ENCODE data around the gene REL. TPM values are rescaled to one million over a fixed set of nuclear protein-coding genes. Genes with fewer than 3 reads are reported as not detected.
A peak's percentile ranks its signal among the peaks of the same experiment; 100 is the strongest.
"Not testable (repeated sequence)": the region's sequence is repeated elsewhere in the genome, so short reads cannot be mapped to it uniquely, and the experiment has no call there.

Gene REL
- total RNA-seq, 1 donor from 2014 or later = 4.4 TPM

GRCh38 chr2:60867007-60867406, 14.4 kb upstream of the REL start:
- DNase-seq (ENCODE audit: low spot score) (no peak), ATAC-seq (no peak)

GRCh38 chr2:60867848-60868247, 13.5 kb upstream of the REL start:
- DNase-seq (ENCODE audit: low spot score) (no peak), ATAC-seq (peak; percentile 38)

GRCh38 chr2:60868589-60869273, 12.6 kb upstream of the REL start:
- no peak for ATAC-seq
- DNase-seq (ENCODE audit: low spot score) = no peak

DNA sequence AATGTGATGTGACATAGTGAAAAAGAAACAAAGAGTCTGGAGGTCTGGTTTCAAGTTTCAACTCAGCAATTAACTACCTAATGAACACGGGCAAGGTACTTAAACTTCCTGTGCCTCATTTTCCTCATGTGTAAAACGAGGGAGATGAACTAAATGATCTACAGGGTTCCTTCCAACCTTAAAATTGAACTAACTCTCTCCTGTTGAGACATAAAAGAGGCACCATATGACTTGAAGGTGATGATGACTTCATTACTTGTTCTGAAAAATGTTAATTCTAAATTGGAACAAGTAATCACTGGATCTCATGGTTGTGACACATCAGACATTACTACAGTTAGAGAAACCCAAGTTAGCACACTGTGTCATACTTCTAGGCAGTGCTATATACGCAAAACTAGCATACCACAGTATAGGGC, 8.9 kb upstream of the REL start:
- ATAC-seq = no peak
- DNase-seq (ENCODE audit: low spot score) = no peak

DNA sequence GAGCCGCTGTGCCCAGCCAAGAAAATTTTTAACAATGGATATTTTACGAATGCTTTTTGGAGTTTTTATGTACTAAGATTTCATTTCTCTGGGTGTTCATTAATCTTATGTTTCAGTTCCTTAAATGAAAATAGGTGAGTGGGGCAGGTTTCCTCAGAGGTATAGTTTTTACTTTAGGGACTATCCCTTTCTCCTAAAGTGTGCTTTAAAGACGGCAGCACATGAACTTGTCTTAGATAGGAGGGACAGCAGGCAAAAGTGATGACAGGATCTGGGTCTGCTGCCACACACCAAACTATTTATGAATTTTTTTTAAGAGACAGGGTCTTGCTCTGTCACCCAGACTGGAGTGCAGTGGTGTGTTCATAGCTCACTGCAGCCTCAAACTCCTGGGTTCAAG, 8.0 kb upstream of the REL start:
- no peak for DNase-seq (ENCODE audit: low spot score)
- ATAC-seq = no peak

DNA sequence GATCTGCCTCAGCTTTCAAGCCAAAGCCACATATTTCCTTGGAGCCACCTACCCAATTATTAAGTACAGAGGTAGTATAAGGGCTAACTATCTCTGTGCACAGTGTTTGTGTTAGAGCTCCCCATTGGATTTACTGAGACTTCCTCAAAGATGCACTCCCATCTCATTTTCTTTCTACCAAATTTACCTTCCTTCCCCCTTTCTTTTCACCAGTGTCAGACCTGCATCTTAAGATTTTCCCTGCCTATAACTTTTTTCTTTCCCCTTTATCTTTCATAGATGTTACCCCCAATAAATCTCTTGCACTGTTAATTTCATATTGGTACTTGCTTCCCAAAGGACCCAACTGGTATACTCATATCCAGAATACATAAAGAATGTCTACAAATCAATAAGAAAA, 5.9 kb upstream of the REL start:
- ATAC-seq (no peak), DNase-seq (ENCODE audit: low spot score) (no peak)

DNA sequence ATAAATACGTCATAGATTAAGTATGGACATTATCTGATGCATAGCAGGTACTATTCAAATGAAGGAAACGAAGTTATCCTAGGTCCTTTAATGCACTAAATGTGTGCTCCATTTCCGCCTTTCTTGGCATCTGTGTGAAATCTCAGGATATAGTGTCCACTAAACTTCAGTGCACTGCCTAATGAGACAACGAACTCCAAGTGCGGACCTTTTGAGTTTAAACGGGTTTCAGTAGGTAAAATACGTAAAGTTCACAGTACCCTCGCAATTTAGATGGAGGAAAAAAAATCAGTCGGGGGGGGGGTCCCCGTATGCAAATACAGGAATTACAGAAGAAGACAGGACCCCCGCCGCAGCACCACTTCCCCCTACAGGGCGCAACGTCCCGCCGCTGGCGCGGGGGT, 729 bp upstream of the REL start:
- ATAC-seq (peak; percentile 1), DNase-seq (ENCODE audit: low spot score) (no peak)

- ATAC-seq (no peak), DNase-seq (ENCODE audit: low spot score) (peak; percentile 48)
Measured at GRCh38 chr2:60882971-60883753, 1.8 kb downstream of the REL start.

DNA sequence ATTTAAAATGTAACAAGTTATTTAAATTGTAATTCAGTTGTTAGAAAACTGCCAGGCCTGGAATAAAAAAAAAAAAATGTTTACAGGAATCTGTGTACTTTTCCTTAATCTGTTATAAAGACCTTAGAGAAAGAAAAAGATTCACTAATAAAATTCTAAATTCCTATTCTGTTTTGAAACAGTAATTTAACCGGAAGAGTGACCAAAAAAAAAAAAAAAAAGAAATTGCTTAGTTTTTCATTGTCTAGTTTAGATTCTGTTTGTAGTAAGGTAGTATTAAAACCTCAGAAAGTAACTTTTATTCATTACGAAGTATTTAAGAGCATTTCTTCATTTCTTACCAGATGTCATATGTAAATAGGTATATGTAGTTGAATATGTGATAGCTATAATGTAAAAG, 2.5 kb downstream of the REL start:
- DNase-seq (ENCODE audit: low spot score) = no peak
- ATAC-seq = no peak

DNA sequence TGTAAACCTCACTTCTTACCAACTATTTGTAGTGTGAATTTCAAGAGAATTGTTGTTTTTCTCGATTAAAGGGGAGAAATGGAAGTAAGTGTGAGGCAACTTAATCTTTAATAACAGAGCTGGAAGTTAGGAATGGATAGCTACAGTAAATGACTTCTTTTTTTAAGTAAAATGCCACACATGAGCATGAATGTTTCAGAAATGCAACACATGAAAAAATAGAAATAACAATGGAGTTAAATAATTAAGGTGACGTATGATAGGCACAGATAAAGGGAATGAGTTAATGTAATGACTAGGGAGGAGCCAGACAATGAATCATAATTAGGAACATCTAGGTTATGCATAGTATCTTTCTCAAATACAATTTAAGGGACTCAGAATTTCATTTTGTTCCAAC, 3.4 kb downstream of the REL start:
- DNase-seq (ENCODE audit: low spot score) (no peak), ATAC-seq (no peak)

DNA sequence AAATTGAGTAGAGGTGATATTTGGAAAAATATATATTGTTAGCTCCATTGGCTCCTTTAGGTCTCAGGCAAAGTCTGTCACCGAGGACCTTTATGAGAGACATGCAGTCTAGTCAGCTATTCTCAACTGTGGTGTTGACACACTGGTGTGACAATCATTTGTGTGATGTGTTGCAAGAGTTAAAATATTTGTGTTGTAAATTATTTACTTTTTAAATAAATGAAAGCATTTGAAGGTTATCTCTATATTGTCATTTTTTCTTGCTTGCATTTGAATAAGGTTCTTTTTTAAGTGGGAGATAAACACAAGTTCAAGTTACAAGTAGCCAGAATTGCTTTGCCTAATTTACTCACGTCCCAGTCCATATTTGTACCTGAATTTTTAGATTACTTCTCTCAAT, 4.3 kb downstream of the REL start:
- ATAC-seq (no peak), DNase-seq (ENCODE audit: low spot score) (no peak)

- no peak for ATAC-seq
Measured at GRCh38 chr2:60886991-60887390, 5.6 kb downstream of the REL start.

GRCh38 chr2:60888853-60889252, 7.5 kb downstream of the REL start:
- ATAC-seq (no peak), DNase-seq (ENCODE audit: low spot score) (no peak)

More at GRCh38 chr2:60886991-60887390, 5.6 kb downstream of the REL start:
- DNase-seq (ENCODE audit: low spot score) = no peak

- not testable (repeated sequence) for DNase-seq (ENCODE audit: low spot score); ATAC-seq
Measured at GRCh38 chr2:60889581-60890392, 8.4 kb downstream of the REL start.

GRCh38 chr2:60890393-60890707, 9.0 kb downstream of the REL start:
- ATAC-seq = no peak
- DNase-seq (ENCODE audit: low spot score) = no peak

DNA sequence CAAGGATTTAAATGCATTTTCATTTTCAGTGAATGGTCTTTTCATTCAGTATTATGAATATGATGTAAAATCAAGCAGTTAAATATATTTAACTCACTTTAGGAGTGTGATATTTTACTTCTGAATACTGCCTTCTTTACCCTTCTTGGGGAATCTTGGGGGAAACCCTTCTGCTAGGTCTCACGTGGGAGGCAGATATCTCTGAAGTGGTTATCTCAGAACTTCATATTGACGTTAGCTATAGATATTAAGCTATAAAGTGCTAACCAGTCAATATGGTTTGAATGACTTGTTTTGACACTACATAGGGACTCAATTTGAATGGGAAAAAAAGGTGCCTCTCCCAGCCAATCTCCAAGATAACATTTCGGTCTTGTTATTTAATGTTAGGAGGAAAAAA, 9.8 kb downstream of the REL start:
- no peak for DNase-seq (ENCODE audit: low spot score)

DNA sequence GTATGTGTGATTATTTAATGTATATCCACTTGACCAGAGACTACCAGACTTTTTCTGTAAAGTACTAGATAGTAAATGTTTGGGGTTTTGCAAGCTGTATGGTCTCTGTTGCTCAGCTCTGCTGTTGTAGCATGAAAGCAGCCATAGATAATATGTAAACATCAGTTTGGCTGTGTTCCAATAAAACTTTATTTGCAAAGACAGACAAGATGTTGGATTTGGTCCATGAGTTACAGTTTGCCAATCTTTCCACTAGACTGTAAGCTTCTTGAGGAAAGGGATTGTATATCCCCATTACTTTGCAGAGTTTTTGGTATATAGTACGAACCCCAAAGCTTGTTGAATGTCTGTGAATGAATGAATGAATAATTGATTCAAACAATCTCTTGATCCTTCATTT, 17.2 kb downstream of the REL start:
- ATAC-seq (no peak), DNase-seq (ENCODE audit: low spot score) (no peak)

More for the DNA sequence above, 9.8 kb downstream of the REL start:
- no peak for ATAC-seq

DNA sequence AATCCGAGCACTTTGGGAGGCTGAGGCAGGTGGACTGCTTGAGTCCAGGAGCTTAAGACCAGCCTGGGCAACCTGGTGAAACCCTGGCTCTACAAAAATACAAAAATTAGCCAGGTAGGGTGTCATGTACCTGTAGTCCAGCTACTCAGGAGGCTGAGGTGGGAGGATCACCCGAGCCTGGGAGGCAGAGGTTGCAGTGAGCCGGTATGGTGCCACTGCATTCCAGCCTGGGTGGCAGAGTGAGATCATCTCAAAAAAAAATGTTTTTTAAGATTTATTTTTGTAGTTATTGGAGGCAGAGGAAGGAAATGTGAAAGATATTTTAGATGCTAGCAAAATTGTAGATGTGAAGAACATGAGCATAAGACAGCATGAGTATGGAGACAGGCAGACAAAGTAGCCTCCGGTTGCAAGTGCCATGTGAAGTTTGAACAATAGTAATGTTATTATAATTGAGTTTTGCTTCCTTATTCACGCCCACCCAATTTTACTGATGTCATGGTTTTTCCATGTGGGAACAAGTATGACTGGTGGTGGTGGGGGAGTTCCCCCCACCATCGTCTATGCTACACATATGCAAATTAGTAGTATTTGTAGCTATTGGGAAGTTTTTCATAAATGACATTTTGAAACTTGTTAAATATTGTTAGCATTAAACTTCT, 18.0 kb downstream of the REL start:
- ATAC-seq (no peak), DNase-seq (ENCODE audit: low spot score) (no peak)

DNA sequence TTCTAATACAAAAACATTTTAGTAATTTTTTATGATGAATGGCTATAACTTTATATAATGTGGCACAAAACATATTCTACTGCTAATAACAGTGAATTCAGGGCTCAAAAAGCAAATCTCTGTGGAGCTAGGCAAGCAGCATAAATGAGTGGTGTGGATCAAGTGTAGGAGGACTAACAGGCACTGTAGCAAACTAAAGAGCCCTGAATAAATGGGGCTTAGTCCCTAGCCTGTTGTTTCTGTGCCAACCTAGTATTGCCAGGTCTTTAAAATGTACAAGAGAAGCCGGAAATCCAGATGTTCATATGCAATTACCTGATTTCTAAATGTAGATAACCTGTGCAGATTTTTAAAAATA, 18.5 kb downstream of the REL start:
- ATAC-seq = no peak
- no peak for DNase-seq (ENCODE audit: low spot score)

DNA sequence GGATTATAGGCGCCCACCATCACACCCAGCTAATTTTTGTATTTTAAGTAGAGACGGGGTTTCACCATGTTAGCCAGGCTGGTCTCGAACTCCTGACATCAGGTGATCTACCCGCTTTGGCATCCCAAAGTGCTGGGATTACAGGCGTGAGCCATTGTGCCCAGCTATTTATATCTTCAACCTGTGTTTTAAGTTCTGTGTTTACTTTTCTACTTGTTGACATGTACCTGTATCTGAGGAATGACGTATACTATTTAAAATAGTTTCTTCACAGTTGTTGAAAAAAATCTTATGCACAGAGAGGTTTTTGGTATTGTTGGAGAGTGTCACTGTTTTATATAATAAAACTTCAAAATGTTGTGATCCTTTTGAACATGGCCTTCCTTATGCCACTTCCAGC, 19.9 kb downstream of the REL start:
- not testable (repeated sequence) for ATAC-seq; DNase-seq (ENCODE audit: low spot score)

DNA sequence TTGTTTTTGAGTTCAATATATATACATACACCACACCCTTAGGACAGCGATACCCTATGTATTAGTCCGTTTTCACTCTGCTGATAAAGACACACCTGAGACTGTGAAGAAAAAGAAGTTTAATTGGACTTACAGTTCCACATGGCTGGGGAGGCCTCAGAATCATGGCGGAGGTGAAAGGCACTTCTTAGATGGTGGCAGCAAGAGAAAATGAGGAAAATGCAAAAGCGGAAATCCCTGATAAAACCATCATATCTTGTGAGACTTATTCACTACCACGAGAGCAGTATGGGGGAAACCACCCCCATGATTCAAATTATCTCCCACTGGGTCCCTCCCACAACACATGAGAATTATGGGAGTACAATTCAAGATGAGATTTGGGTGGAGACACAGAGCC, 24.5 kb downstream of the REL start:
- not testable (repeated sequence) for ATAC-seq; DNase-seq (ENCODE audit: low spot score)
